ENCODE results near the gene SRCAP.

Gene SRCAP

DNA sequence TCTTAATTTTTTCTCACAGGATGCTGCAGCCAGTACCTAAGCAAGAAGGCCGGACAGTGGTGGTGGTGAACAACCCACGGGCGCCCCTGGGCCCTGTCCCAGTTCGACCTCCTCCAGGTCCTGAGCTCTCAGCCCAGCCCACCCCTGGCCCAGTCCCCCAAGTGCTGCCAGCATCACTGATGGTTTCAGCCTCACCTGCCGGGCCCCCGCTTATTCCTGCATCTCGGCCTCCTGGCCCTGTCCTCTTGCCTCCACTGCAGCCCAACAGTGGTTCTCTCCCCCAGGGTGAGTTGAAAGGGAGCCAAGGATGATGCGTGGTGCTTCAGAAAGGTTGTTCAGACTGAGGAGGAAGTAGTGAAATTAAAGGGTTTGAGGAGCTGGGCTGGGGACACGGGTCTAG is 21.7 kb downstream of the SRCAP start:
- TF ChIP-seq, protein P1, sequence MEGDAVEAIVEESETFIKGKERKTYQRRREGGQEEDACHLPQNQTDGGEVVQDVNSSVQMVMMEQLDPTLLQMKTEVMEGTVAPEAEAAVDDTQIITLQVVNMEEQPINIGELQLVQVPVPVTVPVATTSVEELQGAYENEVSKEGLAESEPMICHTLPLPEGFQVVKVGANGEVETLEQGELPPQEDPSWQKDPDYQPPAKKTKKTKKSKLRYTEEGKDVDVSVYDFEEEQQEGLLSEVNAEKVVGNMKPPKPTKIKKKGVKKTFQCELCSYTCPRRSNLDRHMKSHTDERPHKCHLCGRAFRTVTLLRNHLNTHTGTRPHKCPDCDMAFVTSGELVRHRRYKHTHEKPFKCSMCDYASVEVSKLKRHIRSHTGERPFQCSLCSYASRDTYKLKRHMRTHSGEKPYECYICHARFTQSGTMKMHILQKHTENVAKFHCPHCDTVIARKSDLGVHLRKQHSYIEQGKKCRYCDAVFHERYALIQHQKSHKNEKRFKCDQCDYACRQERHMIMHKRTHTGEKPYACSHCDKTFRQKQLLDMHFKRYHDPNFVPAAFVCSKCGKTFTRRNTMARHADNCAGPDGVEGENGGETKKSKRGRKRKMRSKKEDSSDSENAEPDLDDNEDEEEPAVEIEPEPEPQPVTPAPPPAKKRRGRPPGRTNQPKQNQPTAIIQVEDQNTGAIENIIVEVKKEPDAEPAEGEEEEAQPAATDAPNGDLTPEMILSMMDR (conservative IDR thresholded peaks at IDR 0.05), result no peak
- no peak overlapping the region for H3K27ac ChIP-seq

DNA sequence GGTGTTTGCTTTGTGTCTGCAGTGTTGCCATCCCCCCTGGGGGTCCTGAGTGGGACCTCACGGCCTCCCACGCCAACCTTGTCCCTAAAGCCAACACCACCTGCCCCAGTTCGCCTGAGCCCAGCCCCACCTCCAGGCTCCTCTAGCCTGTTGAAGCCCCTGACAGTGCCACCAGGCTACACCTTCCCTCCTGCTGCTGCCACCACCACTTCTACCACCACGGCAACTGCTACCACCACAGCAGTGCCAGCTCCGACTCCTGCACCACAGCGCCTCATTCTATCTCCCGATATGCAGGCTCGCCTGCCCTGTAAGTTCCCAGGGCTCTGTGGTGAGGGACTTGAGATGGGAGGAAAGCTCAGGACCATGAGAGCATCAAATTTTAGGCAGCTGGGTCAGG is 22.2 kb downstream of the SRCAP start:
- TF ChIP-seq, protein P1 (conservative IDR thresholded peaks at IDR 0.05), result no peak

DNA sequence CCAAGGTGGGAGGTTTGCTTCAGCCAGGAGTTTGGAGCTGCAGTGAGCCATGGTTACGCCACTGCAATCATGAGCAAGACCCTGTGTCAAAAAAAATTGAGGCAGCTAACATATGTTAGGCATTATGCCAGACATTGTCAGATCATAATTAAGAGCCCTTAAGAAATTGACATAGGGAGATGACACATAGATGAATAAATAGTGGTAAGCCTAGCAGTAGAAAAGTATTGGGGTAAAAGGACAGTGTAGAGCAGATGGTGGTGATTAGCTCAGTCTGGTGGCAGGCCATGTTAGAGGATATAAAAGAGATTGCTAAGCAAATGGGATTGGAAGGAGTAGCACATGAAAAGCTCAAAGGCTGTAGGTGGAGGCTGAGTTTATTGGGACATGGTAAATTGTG is 22.6 kb downstream of the SRCAP start:
- H3K27ac ChIP-seq, result no peak overlapping the region
- TF ChIP-seq, protein P1 (conservative IDR thresholded peaks at IDR 0.05), result no peak

More for the DNA sequence above, 22.2 kb downstream of the SRCAP start:
- H3K27ac ChIP-seq, result no peak overlapping the region

DNA sequence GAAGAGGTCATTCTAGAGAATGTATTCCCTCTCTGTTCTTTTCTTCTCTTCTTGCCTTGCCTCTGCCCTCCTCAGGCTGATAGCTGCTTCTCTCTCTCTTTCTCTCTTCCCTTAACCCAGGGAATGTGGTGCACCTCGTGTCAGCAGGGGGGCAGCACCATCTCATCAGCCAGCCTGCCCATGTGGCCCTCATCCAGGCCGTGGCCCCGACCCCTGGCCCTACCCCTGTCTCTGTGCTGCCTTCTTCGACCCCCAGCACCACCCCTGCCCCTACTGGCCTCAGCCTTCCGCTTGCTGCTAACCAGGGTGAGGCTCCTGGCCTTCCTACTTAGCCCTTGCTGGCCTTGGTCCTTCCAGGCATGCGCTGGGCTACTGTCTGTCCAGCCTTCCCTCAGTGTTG is 23.5 kb downstream of the SRCAP start:
- TF ChIP-seq, protein P1 (conservative IDR thresholded peaks at IDR 0.05), result no peak
- H3K27ac ChIP-seq, result no peak overlapping the region

DNA sequence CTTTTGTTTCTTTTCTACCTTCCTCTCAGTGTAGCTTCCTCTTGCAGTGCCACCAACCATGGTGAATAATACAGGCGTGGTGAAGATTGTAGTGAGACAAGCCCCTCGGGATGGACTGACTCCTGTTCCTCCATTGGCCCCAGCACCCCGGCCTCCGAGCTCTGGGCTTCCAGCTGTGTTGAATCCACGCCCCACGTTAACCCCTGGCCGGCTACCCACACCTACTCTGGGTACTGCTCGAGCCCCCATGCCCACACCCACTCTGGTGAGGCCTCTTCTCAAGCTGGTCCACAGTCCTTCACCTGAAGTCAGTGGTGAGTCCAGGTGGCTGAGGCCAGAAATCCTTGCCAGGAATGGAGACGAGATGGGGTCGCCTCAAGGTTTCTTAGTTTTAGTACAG is 23.9 kb downstream of the SRCAP start:
- TF ChIP-seq, protein P1 (conservative IDR thresholded peaks at IDR 0.05), result no peak
- H3K27ac ChIP-seq, result no peak overlapping the region

DNA sequence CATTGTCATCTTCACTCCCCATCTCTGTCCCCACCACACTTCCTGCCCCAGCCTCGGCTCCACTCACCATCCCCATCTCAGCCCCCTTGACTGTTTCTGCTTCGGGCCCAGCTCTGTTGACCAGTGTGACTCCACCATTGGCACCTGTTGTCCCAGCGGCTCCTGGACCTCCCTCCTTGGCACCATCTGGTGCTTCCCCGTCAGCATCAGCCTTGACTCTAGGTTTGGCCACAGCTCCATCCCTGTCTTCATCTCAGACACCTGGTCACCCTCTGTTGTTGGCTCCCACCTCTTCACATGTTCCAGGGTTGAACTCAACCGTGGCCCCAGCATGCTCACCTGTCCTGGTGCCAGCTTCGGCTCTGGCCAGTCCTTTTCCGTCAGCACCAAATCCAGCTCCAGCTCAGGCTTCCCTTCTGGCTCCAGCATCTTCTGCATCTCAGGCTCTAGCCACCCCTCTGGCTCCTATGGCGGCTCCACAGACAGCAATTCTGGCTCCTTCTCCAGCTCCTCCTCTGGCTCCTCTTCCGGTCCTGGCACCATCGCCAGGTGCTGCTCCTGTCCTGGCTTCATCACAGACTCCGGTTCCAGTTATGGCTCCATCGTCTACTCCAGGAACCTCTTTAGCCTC is 24.9 kb downstream of the SRCAP start:
- H3K27ac ChIP-seq, result no peak overlapping the region
- TF ChIP-seq, protein P1 (conservative IDR thresholded peaks at IDR 0.05), result no peak

DNA sequence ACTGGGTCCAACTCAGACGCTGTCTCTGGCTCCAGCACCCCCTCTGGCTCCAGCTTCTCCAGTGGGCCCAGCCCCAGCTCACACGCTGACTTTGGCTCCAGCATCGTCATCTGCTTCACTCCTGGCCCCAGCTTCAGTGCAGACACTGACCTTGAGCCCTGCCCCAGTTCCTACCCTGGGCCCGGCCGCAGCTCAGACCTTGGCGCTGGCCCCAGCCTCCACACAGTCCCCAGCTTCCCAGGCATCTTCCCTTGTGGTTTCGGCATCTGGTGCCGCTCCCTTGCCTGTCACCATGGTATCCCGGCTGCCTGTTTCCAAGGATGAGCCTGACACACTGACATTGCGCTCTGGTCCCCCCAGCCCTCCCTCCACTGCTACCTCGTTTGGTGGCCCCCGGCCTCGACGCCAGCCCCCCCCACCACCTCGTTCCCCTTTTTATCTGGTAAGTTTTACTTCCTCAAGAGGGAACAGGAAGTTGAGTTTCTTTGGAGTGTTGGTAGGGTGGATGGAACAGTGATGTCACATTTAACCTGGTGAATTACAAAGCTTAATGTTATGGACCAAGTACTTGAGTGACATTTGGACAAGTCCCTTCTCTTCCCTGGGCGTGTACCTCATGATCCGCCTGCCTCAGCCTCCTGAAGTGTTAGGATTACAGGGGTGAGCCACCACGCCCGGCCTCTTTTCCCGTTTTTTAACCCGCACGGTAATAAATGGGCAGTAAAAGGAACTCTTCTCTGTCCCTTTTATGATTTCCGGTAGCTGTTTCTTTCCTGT is 25.9 kb downstream of the SRCAP start:
- TF ChIP-seq, protein P1 (conservative IDR thresholded peaks at IDR 0.05), result no peak
- H3K27ac ChIP-seq, result no peak overlapping the region
